ENCODE results near the gene KLHL29. TPM values are rescaled to one million over a fixed set of nuclear protein-coding genes. Genes with fewer than 3 reads are reported as not detected.

Gene KLHL29
- total and polyA plus RNA-seq, 2 donors (not counting 3 experiments of a cell fraction or from before 2014, with no cell fraction given): 4.6 to 12.7 TPM

GRCh38 chr2:23622466-23622865 lies 237.5 kb downstream of the KLHL29 start:
- dilution Hi-C loops (cut with MboI; ENCODE audit: extremely low pct_ligation_motif_present, low sequenced_read_pairs) (no loop called here), intact Hi-C loops (cut with micrococcal nuclease) (no loop called here)
- H3K4me1 ChIP-seq (ENCODE audit: control insufficient read depth, extremely low read depth, insufficient read depth, low read length): no peaks in the 10 kb centered on the region

GRCh38 chr2:23622966-23623675 lies 238.1 kb downstream of the KLHL29 start:
- Histone ChIP-seq H4K20me1 (replicated peaks; ENCODE audit: control insufficient read depth, extremely low read depth, insufficient read depth, low read length) (no peaks in the 10 kb centered on the region), H3K4me2 (ENCODE audit: insufficient read depth, low read length) (no peak overlapping the region), H3K9me3 (replicated peaks; ENCODE audit: control insufficient read depth, insufficient read depth, low read length) (no peaks in the 10 kb centered on the region), H3K4me1 (ENCODE audit: control insufficient read depth, extremely low read depth, insufficient read depth, low read length) (no peaks in the 10 kb centered on the region), H3K9ac (replicated peaks; ENCODE audit: extremely low read depth, insufficient read depth, low read length) (no peak overlapping the region), H3K4me3 (replicated peaks in 1 of 3; ENCODE audit: insufficient read depth in 1 of 3, low read depth in 1 of 3, low read length in 3 of 3) (no peak overlapping the region), H3K9me1 (replicated peaks; ENCODE audit: control insufficient read depth, extremely low read depth, insufficient read depth, low read length) (no peaks in the 10 kb centered on the region), H3K36me3 (ENCODE audit: control insufficient read depth in 2 of 2, extremely low read depth in 1 of 2, insufficient read depth in 2 of 2, low read length in 2 of 2) (no peaks in the 10 kb centered on the region), H3K27me3 (ENCODE audit: control insufficient read depth in 2 of 2, insufficient read depth in 2 of 2, low read length in 2 of 2) (no peaks in the 10 kb centered on the region), H3K27ac (ENCODE audit: insufficient read depth, low read depth, low read length) (no peak overlapping the region), H3K79me2 (ENCODE audit: control insufficient read depth, insufficient read depth, low read length) (no peaks in the 10 kb centered on the region), H2AFZ (ENCODE audit: low read depth, low read length) (no peak overlapping the region)
- ChIA-PET CTCF (interaction anchor here (1.4 to 1.9 kb wide), 2 partner anchors 10 to 87 kb away, joined by 3 to 6 read pairs; no protein-coding TSS in a partner anchor), POLR2A (no interaction called here)
- no peak for TF ChIP-seq MAX (IDR thresholded peaks at IDR 0.05; ENCODE audit: insufficient read depth, insufficient read length)
- no peak for TF ChIP-seq CTCF (IDR thresholded peaks at IDR 0.05; ENCODE audit: extremely low read depth in 1 of 2, insufficient read depth in 1 of 2, low read depth in 1 of 2, low read length in 2 of 2)
- TF ChIP-seq JUN (IDR thresholded peaks at IDR 0.05; ENCODE audit: borderline replicate concordance, insufficient read depth, insufficient read length, low read depth): no peak
- no peak for TF ChIP-seq POLR2A (IDR thresholded peaks at IDR 0.05; ENCODE audit: low read depth, low read length)
- no peak for TF ChIP-seq EZH2 (IDR thresholded peaks at IDR 0.05; ENCODE audit: borderline replicate concordance, low read depth, low read length, severe bottlenecking)
- no peak for TF ChIP-seq FOS (IDR thresholded peaks at IDR 0.05; ENCODE audit: borderline replicate concordance, insufficient read depth, low read length)
- no peak for TF ChIP-seq MYC (IDR thresholded peaks at IDR 0.05; ENCODE audit: low read depth, low read length)
- no peak for TF ChIP-seq GATA2 (IDR thresholded peaks at IDR 0.05; ENCODE audit: insufficient read depth, insufficient read length, low read depth, low read length)
- no peak for TF ChIP-seq POLR2AphosphoS5 (IDR thresholded peaks at IDR 0.05; ENCODE audit: insufficient read depth, low read depth, low read length)
- no TSS peak for BruUV-seq (replicated peaks)
- DNase-seq (ENCODE audit: low read depth, low spot score) (no peak), FAIRE-seq (no peak)
- dilution Hi-C loops (cut with MboI; ENCODE audit: extremely low pct_ligation_motif_present, low sequenced_read_pairs) (no loop called here), intact Hi-C loops (cut with micrococcal nuclease) (no loop called here)

More at GRCh38 chr2:23622466-23622865, 237.5 kb downstream of the KLHL29 start:
- no peaks in the 10 kb centered on the region for H3K79me2 ChIP-seq (ENCODE audit: control insufficient read depth, insufficient read depth, low read length)
- BruUV-seq (replicated peaks): no TSS peak
- H4K20me1 ChIP-seq (replicated peaks; ENCODE audit: control insufficient read depth, extremely low read depth, insufficient read depth, low read length): no peaks in the 10 kb centered on the region
- H3K4me2 ChIP-seq (ENCODE audit: insufficient read depth, low read length): no peak overlapping the region
- POLR2A ChIA-PET: no interaction called here
- H3K36me3 ChIP-seq (ENCODE audit: control insufficient read depth in 2 of 2, extremely low read depth in 1 of 2, insufficient read depth in 2 of 2, low read length in 2 of 2): no peaks in the 10 kb centered on the region
- H3K4me3 ChIP-seq (replicated peaks in 1 of 3; ENCODE audit: insufficient read depth in 1 of 3, low read depth in 1 of 3, low read length in 3 of 3): no peak overlapping the region
- no peak for FAIRE-seq
- H3K9me1 ChIP-seq (replicated peaks; ENCODE audit: control insufficient read depth, extremely low read depth, insufficient read depth, low read length): no peaks in the 10 kb centered on the region
- H2AFZ ChIP-seq (ENCODE audit: low read depth, low read length): no peak overlapping the region
- DNase-seq (ENCODE audit: low read depth, low spot score): no peak
- no peak overlapping the region for H3K27ac ChIP-seq (ENCODE audit: insufficient read depth, low read depth, low read length)
- no peaks in the 10 kb centered on the region for H3K27me3 ChIP-seq (ENCODE audit: control insufficient read depth in 2 of 2, insufficient read depth in 2 of 2, low read length in 2 of 2)
- H3K9ac ChIP-seq (replicated peaks; ENCODE audit: extremely low read depth, insufficient read depth, low read length): no peak overlapping the region
- H3K9me3 ChIP-seq (replicated peaks; ENCODE audit: control insufficient read depth, insufficient read depth, low read length): no peaks in the 10 kb centered on the region
- TF ChIP-seq POLR2A (IDR thresholded peaks at IDR 0.05; ENCODE audit: low read depth, low read length) (no peak), EZH2 (IDR thresholded peaks at IDR 0.05; ENCODE audit: borderline replicate concordance, low read depth, low read length, severe bottlenecking) (no peak), MAX (IDR thresholded peaks at IDR 0.05; ENCODE audit: insufficient read depth, insufficient read length) (no peak)
- CTCF ChIA-PET: no interaction called here

Measured in endothelial cell of umbilical vein (primary cell).